ENCODE data around the gene CAMK2B.

- TF ChIP-seq, protein P1, sequence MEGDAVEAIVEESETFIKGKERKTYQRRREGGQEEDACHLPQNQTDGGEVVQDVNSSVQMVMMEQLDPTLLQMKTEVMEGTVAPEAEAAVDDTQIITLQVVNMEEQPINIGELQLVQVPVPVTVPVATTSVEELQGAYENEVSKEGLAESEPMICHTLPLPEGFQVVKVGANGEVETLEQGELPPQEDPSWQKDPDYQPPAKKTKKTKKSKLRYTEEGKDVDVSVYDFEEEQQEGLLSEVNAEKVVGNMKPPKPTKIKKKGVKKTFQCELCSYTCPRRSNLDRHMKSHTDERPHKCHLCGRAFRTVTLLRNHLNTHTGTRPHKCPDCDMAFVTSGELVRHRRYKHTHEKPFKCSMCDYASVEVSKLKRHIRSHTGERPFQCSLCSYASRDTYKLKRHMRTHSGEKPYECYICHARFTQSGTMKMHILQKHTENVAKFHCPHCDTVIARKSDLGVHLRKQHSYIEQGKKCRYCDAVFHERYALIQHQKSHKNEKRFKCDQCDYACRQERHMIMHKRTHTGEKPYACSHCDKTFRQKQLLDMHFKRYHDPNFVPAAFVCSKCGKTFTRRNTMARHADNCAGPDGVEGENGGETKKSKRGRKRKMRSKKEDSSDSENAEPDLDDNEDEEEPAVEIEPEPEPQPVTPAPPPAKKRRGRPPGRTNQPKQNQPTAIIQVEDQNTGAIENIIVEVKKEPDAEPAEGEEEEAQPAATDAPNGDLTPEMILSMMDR (IDR thresholded peaks at IDR 0.05; ENCODE audit: poor library complexity): no peak
- no peak for TF ChIP-seq EZH2 (IDR thresholded peaks at IDR 0.05; ENCODE audit: borderline replicate concordance)
Measured at GRCh38 chr7:44275146-44275545, 50.2 kb downstream of the CAMK2B start.

Data from hepatocyte (in vitro differentiated cells).